GM12878 (cell line): ENCODE data around the gene USP38.

ENCODE experiments used
- CTCF ChIP-seq, 3 experiments: IDR thresholded peaks in 2 of 3; conservative IDR thresholded peaks in 1 of 3; 2 replicates each; pipeline ENCODE4 v1.5.1; 2011; ENCODE audit warnings: low read depth in 3 of 3, low read length in 3 of 3, mild to moderate bottlenecking in 3 of 3, control low read depth in 2 of 3, moderate library complexity in 2 of 3, inconsistent platforms in 1 of 3, mixed read lengths in 1 of 3; ENCODE audit not compliant: control insufficient read depth in 2 of 3, insufficient read depth in 1 of 3; ENCODE audit errors: extremely low read depth in 1 of 3
- E2F4 ChIP-seq: IDR thresholded peaks from 2 replicates; pipeline ENCODE4 v1.6.1; 2012; ENCODE audit warnings: low read depth, low read length, improper control_type of control experiment
- IRF5 ChIP-seq: fragments of 450-650 bp; IDR thresholded peaks from 2 replicates; pipeline ENCODE4 v1.6.1; 2017; ENCODE audit warnings: borderline replicate concordance
- SUPT20H ChIP-seq: IDR thresholded peaks from 2 replicates; pipeline ENCODE4 v1.6.1; 2011; ENCODE audit warnings: low read depth, mild to moderate bottlenecking, low read length, moderate library complexity, borderline replicate concordance; ENCODE audit not compliant: control insufficient read depth
- YY1 ChIP-seq: IDR thresholded peaks from 2 replicates; pipeline ENCODE4 v1.6.1; 2011; ENCODE audit warnings: low read depth, mild to moderate bottlenecking, low read length
- ZNF207 ChIP-seq: fragments of 450-650 bp; IDR thresholded peaks from 2 replicates; pipeline ENCODE4 v1.6.1; 2014; ENCODE audit warnings: antibody characterized with exemption, mild to moderate bottlenecking, borderline replicate concordance
- ZNF274 ChIP-seq: IDR thresholded peaks from one replicate; pipeline ENCODE4 v1.8.0; 2011; ENCODE audit not compliant: insufficient read length, insufficient read depth

GRCh38 chr4:143148521-143148920 lies 36.2 kb upstream of the USP38 start:
- no peak for TF ChIP-seq E2F4
- TF ChIP-seq IRF5, result no peak
- TF ChIP-seq YY1, result no peak
- TF ChIP-seq CTCF (IDR thresholded peaks at IDR 0.05 in 2 of 3, conservative IDR thresholded peaks at IDR 0.05 in 1 of 3; ENCODE audit: control insufficient read depth in 2 of 3, extremely low read depth in 1 of 3, insufficient read depth in 1 of 3, low read depth in 3 of 3, low read length in 3 of 3), result no peak
- no peak for TF ChIP-seq ZNF274
- TF ChIP-seq SUPT20H, result no peak
- TF ChIP-seq ZNF207, result no peak
